HG02763 (cell line): ENCODE results near the gene SLC25A34.

Experiments used
- ATAC-seq: cut with Tn5 transposase; IDR thresholded peaks from one replicate; pipeline ENCODE4 v1.9.1; 2021; ENCODE audit warnings: mild to moderate bottlenecking, moderate library complexity; ENCODE audit not compliant: unreplicated experiment

The SLC25A34 gene

GRCh38 chr1:15712168-15712567 is 23.9 kb upstream of the SLC25A34 start:
- ATAC-seq = no peak

DNA sequence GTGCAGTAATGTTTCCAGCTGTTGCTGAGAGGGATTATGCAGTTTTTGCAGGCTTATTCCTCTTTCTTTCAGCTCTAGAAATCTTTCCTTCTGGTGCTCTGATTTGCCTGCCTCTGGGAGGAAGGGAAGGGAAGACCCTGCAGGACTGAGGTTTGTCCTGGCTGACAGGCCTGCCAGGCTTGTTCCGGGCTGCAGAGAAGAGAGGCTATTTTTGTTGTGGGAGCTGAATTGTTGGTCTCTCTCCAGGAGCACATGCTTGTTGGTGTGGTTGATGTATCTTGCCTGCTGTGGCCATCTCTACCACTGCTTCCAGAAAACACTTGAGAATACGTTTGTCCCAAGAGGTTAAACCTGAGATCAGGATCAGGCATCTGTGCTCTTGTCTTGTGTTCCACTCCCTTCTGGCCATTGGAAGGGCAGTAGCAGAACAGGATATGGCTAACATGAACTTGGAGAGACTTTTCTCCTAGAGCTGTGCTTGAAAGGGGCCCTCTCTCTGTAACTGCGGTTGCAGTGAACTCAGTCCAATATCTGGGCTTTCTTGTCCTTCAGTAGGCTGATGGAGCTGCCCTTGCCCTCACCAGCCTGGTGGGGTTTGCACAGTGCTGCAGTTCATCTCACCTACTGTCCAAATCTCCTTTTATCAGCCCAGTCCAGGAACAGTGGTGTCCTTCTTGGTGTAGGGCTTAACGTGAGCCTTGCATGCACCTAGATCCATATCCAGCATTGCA is 21.5 kb upstream of the SLC25A34 start:
- no peak for ATAC-seq

- no peak for ATAC-seq
Measured at GRCh38 chr1:15717418-15718125, 18.5 kb upstream of the SLC25A34 start.

- ATAC-seq = no peak
Measured at GRCh38 chr1:15718199-15718601, 17.9 kb upstream of the SLC25A34 start.

DNA sequence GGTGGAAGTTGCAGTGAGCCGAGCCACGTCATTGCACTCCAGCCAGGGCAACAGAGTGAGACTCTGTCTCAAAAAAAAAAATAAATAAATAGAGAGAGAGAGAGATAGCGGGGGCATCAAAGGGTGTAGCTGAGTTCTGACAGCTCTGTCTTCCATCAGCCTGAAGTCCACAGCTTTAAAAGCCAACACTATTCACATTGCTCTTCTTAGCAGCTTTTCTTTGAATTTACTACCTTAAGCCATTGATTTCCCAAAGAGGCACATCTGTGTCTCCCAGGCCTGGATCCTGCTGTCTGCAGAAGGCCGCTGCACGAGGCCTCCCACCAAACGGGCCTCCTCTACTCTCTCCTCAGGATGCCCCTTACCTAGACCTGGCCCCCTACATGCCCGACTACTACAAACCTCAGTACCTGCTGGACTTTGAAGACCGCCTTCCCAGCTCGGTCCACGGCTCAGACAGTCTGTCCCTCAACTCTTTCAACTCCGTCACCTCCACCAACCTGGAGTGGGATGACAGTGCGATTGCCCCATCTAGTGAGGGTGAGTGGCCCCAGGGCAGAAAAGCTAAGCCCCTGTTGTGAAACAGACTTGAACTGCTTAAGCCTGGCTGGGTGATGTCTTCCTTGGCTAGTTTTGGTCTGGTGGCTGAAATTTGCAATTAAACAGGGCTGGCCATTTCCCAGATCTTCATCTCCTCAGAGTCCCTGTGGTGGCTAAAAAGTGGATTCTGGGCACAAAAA is 16.5 kb upstream of the SLC25A34 start:
- ATAC-seq = no peak

GRCh38 chr1:15720861-15721260 is 15.2 kb upstream of the SLC25A34 start:
- no peak for ATAC-seq

GRCh38 chr1:15722411-15722810 is 13.6 kb upstream of the SLC25A34 start:
- no peak for ATAC-seq

GRCh38 chr1:15722836-15723532 is 13.1 kb upstream of the SLC25A34 start:
- ATAC-seq = no peak

DNA sequence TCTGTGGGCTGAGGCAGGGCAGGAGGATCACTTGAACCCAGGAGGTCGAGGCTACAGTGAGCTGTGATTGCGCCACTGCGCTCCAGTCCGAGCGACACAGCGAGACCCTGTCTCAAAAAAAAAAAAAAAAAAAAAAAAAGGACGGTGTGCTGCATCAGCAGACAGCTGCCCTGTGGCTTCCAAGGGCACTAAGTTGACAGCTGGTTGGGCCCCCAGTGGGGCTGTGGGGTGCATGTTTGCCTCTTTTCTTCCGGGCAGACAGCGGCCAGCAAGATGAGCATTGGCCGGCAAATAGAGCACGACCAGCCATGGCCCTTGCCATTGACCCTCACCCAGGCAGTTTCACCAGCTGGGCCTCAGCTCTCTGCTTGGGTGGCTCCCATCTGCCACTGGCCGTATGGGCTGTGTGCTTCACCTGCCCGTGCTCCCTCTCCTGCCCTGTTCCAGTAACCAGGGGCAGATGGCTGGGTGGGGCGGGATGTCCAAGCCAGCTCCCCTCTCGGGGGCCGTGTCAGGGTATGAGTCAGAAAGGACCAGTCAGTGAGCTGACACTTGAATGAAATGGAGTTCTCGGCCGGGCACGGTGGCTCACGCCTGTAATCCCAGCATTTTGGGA is 12.3 kb upstream of the SLC25A34 start:
- ATAC-seq = no peak

DNA sequence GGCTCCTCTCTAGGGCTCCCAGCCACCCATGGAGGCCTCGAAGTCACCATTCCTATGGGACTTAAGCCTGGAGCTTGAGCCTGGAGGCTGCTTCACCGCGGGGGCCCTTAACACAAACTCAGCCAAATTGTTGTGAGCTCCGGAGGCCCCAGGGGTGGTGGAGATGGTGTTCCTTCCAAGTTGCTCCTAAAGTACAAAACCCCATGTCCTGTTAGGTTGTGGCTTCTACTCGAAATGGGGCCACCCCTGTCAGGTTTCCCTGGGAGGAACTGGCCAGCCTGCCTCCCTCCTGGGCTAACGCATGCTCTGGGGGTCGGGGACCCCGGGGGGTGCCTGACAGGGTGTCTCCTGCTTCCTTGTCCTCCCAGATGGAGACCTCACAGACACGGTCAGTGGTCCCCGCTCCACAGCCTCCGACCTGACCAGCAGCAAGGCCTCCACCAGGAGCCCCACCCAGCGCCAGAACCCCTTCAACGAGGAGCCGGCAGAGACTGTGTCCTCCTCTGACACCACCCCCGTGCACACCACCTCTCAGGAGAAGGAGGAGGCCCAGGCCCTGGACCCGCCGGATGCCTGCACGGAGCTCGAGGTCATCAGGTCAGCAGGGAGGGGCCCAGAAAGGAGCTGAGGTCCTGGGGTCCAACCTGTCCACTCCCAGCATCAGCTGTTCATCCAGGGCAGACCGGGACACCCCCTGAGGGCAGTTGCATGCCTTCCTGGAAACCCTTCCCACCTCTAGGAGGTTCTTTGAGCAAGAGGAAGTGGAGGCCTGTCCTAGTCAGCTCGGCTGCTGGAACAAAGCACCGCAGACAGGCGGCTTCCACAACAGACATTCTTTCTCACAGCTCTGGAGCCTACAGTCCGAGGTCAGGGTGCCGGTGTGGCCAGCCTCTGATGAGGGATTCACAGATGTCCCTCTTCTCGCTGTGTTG is 10.8 kb upstream of the SLC25A34 start:
- no peak for ATAC-seq

- no peak for ATAC-seq
Measured at GRCh38 chr1:15726508-15726907, 9.6 kb upstream of the SLC25A34 start.

DNA sequence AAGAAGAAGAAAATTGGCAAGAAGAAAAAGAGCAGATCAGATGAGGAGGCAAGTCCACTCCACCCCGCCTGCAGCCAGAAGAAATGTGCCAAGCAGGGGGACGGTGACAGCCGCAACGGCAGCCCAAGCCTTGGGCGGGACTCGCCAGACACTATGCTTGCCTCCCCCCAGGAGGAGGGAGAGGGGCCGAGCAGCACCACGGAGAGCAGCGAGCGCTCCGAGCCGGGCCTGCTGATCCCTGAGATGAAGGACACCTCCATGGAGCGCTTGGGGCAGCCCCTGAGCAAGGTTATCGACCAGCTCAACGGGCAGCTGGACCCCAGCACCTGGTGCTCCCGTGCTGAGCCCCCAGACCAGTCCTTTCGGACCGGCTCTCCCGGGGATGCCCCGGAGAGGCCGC is 9.0 kb upstream of the SLC25A34 start:
- ATAC-seq = no peak

DNA sequence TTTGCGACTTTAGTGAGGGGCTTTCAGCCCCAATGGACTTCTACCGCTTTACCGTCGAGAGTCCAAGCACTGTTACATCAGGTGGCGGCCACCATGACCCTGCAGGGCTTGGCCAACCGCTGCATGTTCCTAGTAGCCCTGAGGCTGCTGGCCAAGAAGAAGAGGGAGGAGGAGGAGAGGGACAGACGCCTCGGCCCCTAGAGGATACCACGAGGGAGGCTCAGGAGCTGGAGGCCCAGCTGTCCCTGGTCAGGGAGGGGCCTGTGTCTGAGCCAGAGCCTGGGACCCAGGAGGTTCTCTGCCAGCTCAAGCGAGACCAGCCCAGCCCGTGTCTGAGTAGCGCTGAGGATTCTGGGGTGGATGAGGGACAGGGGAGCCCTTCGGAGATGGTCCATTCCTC is 8.6 kb upstream of the SLC25A34 start:
- no peak for ATAC-seq

- ATAC-seq = no peak
Measured at GRCh38 chr1:15727866-15728534, 8.1 kb upstream of the SLC25A34 start.

GRCh38 chr1:15728937-15729657 is 7.0 kb upstream of the SLC25A34 start:
- no peak for ATAC-seq

DNA sequence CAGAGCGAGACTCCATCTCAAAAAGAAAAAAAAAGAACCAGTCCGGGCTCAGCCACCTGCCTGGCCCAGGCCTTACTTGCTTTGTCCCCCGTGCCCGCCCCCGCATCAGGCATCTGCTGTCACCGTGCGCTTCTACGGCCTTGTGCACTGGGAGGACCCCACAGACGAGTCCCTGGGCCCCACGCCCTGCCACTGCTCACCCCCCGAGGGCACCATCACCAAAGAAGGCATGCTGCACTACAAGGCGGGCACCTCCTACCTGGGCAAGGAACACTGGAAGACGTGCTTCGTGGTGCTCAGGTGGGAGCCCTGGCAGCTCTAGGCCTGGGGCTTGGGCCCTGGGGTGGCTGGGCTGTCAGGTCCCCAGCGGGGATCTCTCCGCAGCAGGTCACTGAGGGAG is 5.6 kb upstream of the SLC25A34 start:
- no peak for ATAC-seq

DNA sequence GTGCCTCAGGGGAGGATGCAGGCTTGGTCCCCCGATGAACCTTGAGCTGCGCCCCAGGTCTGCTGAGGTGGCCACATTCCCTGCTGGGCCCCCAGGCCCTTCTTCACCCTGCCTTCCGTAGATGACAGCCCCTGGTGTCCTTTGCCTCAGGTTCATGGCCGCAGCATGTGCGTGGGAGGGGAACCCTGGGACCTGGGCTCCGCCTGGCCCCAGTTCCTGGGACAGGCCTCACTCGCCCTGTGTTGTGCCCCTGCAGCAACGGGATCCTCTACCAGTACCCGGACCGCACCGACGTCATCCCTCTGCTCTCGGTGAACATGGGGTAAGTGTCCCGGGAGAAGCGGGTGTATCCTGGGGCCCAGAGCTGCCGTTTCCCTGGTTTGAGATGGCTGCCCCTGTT is 5.1 kb upstream of the SLC25A34 start:
- ATAC-seq = no peak
